Endothelial cell of umbilical vein (primary cell): ENCODE results near the gene GNMT. TPM values are rescaled to one million over a fixed set of nuclear protein-coding genes. Genes with fewer than 3 reads are reported as not detected.

Source experiments
- BruUV-seq: library from RNA; stranded (reverse); fragments of 400-500 nt; replicated peaks from 2 replicates; lab custom pipeline; 2021; lab: Mats Ljungman, UMichigan
- CTCF ChIA-PET: fragments of 300-600, 350-600 bp; sonication (Branson Sonifier 250); formaldehyde crosslinking; loops from one replicate; lab custom pipeline; 2021; ENCODE audit warnings: antibody characterized with exemption, inconsistent platforms; lab: Charles Lee
- POLR2A ChIA-PET: fragments of 300-600, 350-600 bp; sonication (Branson Sonifier 250); formaldehyde crosslinking; loops from one replicate; lab custom pipeline; 2021; ENCODE audit warnings: antibody characterized with exemption, inconsistent platforms; lab: Charles Lee
- DNase-seq: peaks from one replicate; pipeline ENCODE4 v3.0.0-alpha.2; 2011; ENCODE audit warnings: low read depth, low spot score
- FAIRE-seq: peaks from 2 replicates; lab custom pipeline; 2011; peaks lifted over from hg19 to GRCh38; lab: Jason Lieb, UNC
- H2AFZ ChIP-seq: 2 replicates; pipeline ENCODE4 v1.6.0; 2012; ENCODE audit warnings: low read depth, low read length, control low read depth, inconsistent platforms
- H3K27ac ChIP-seq: 2 replicates; pipeline ENCODE4 v1.5.1; 2011; ENCODE audit warnings: low read depth, mild to moderate bottlenecking, control low read depth, low read length, moderate library complexity; ENCODE audit not compliant: insufficient read depth
- H3K27me3 ChIP-seq, 2 experiments: 2 replicates each; pipeline versions ENCODE4 v1.6.0 to v1.6.1; 2011; ENCODE audit warnings: low read length in 2 of 2, mixed read lengths in 1 of 2; ENCODE audit not compliant: control insufficient read depth in 2 of 2, insufficient read depth in 2 of 2
- H3K36me3 ChIP-seq, 2 experiments: 2 replicates in 1 of 2; 3 replicates in 1 of 2; pipeline ENCODE4 v1.5.1; 2011; ENCODE audit warnings: low read length in 2 of 2, mild to moderate bottlenecking in 1 of 2, moderate library complexity in 1 of 2; ENCODE audit not compliant: control insufficient read depth in 2 of 2, insufficient read depth in 2 of 2; ENCODE audit errors: extremely low read depth in 1 of 2
- H3K4me1 ChIP-seq: 3 replicates; pipeline ENCODE4 v1.5.1; 2011; ENCODE audit warnings: mild to moderate bottlenecking, low read length; ENCODE audit not compliant: control insufficient read depth, insufficient read depth; ENCODE audit errors: extremely low read depth
- H3K4me2 ChIP-seq: 2 replicates; pipeline ENCODE4 v1.6.1; 2011; ENCODE audit warnings: low read length, control low read depth, mixed read lengths; ENCODE audit not compliant: insufficient read depth
- H3K4me3 ChIP-seq, 3 experiments: fragments of 200-600 bp in 1 of 3; sonication (generic), shearing (Covaris generic) in 1 of 3; replicated peaks in 1 of 3; 2 replicates each; pipeline ENCODE4 v1.5.1; 2011 to 2016; ENCODE audit warnings: control low read depth in 3 of 3, low read length in 3 of 3, mild to moderate bottlenecking in 2 of 3, inconsistent platforms in 1 of 3, low read depth in 1 of 3, moderate library complexity in 1 of 3; ENCODE audit not compliant: insufficient read depth in 1 of 3
- H3K79me2 ChIP-seq: 2 replicates; pipeline ENCODE4 v1.6.0; 2012; ENCODE audit warnings: low read length, inconsistent platforms; ENCODE audit not compliant: control insufficient read depth, insufficient read depth
- H3K9ac ChIP-seq: replicated peaks from 2 replicates; pipeline ENCODE3; 2011; ENCODE audit warnings: low read length, control low read depth; ENCODE audit not compliant: insufficient read depth; ENCODE audit errors: extremely low read depth
- H3K9me1 ChIP-seq: replicated peaks from 3 replicates; pipeline ENCODE4 v1.6.0; 2011; ENCODE audit warnings: mild to moderate bottlenecking, low read length; ENCODE audit not compliant: control insufficient read depth, insufficient read depth; ENCODE audit errors: extremely low read depth
- H3K9me3 ChIP-seq: replicated peaks from 2 replicates; pipeline ENCODE4 v1.5.1; 2012; ENCODE audit warnings: low read length, inconsistent platforms; ENCODE audit not compliant: control insufficient read depth, insufficient read depth
- H4K20me1 ChIP-seq: replicated peaks from 2 replicates; pipeline ENCODE3; 2011; ENCODE audit warnings: mild to moderate bottlenecking, low read length; ENCODE audit not compliant: control insufficient read depth, insufficient read depth; ENCODE audit errors: extremely low read depth
- EZH2 ChIP-seq: IDR thresholded peaks from 2 replicates; pipeline ENCODE4 v1.6.1; 2012; ENCODE audit warnings: borderline replicate concordance, low read depth, mild to moderate bottlenecking, moderate library complexity, low read length, inconsistent platforms; ENCODE audit not compliant: severe bottlenecking
- FOS ChIP-seq: IDR thresholded peaks from 2 replicates; pipeline ENCODE4 v1.6.1; 2011; ENCODE audit warnings: mild to moderate bottlenecking, low read length, moderate library complexity, borderline replicate concordance; ENCODE audit not compliant: insufficient read depth
- GATA2 ChIP-seq: IDR thresholded peaks from 2 replicates; pipeline ENCODE4 v1.7.0; 2011; ENCODE audit warnings: low read depth, mild to moderate bottlenecking, moderate library complexity, mixed read lengths, low read length; ENCODE audit not compliant: insufficient read length, insufficient read depth
- JUN ChIP-seq: IDR thresholded peaks from 2 replicates; pipeline ENCODE4 v1.6.1; 2011; ENCODE audit warnings: borderline replicate concordance, low read depth; ENCODE audit not compliant: insufficient read length, insufficient read depth
- MYC ChIP-seq: IDR thresholded peaks from one replicate; pipeline ENCODE4 v1.6.1; 2011; ENCODE audit warnings: mild to moderate bottlenecking, low read depth, low read length
- POLR2A ChIP-seq: IDR thresholded peaks from 2 replicates; pipeline ENCODE4 v1.6.1; 2012; ENCODE audit warnings: low read depth, mild to moderate bottlenecking, control low read depth, low read length
- POLR2AphosphoS5 ChIP-seq: IDR thresholded peaks from 2 replicates; pipeline ENCODE4 v1.6.1; 2012; ENCODE audit warnings: low read depth, mild to moderate bottlenecking, control low read depth, low read length, moderate library complexity; ENCODE audit not compliant: insufficient read depth
- dilution Hi-C: fragments of 300-500 bp; cut with MboI; formaldehyde crosslinking; loops from one replicate; pipeline ENCODE4 v1.15.0; 2019; ENCODE audit warnings: low sequenced_read_pairs; ENCODE audit not compliant: extremely low pct_ligation_motif_present
- intact Hi-C: fragments of 100-400 bp; cut with micrococcal nuclease; formaldehyde crosslinking; loops from one replicate; pipeline ENCODE4 v1.10.0; 2022
- polyA plus RNA-seq, 4 experiments: library from polyadenylated mRNA; depleted of rRNA in 3 of 4; stranded (reverse) in 3 of 4; unstranded in 1 of 4; fragments of >200 nt; gene quantifications; 2 replicates each; pipeline versions ENCODE4 v1.2.1 to v1.2.3, GENCODE V29; 2011 to 2012; ENCODE audit warnings: missing spikeins in 1 of 4
- total RNA-seq: library from RNA; stranded (reverse); gene quantifications from 2 replicates; pipeline ENCODE4 v1.2.3, GENCODE V29; 2021
- TF ChIP-seq, protein P1 (sequence below): IDR thresholded peaks from 2 replicates; pipeline ENCODE4 v1.6.1; 2011; ENCODE audit not compliant: insufficient read depth, insufficient read length
- TF ChIP-seq, protein P2 (sequence below), 2 donors: IDR thresholded peaks; 1 replicate in 1 of 2; 2 replicates in 1 of 2; pipeline ENCODE4 v1.5.1; 2011; ENCODE audit warnings: low read length in 2 of 2, mild to moderate bottlenecking in 2 of 2, moderate library complexity in 2 of 2, control low read depth in 1 of 2, inconsistent platforms in 1 of 2, low read depth in 1 of 2; ENCODE audit not compliant: insufficient read depth in 1 of 2; ENCODE audit errors: extremely low read depth in 1 of 2

Gene GNMT
- total and polyA plus RNA-seq, 2 donors (not counting 3 experiments of a cell fraction or from before 2014, with no cell fraction given), result 0.41 to 1.2 TPM

DNA sequence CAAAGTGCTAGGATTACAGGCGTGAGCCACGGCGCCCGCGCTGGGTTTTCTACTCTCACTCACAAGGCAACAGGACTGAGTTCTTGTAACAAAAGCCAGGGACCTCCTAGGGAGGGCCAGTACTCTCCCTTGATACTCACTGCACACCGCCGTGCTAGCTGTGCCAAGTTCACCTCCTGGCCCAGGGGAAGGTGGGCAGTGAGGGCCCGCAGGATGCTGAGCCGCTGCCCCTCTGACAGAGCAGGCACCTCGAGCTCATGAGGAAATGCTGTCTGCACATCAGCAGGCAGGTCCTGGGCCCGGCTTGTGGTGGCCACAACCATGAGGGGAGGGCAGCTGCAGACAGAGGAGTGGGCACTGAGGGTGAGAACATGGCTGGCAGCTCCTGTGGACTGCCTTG, 6.7 kb downstream of the GNMT start:
- FAIRE-seq, result no peak
- intact Hi-C loops, result no loop called here
- ChIA-PET POLR2A (no interaction called here), CTCF (no interaction called here)
- Histone ChIP-seq H3K4me2 (no peak overlapping the region), H3K79me2 (no peaks in the 10 kb centered on the region), H4K20me1 (no peaks in the 10 kb centered on the region), H3K4me1 (peaks cover 5% of the 10 kb centered on the region), H3K27me3 (no peaks in the 10 kb centered on the region), H3K36me3 (peaks cover 0 to 18% of the 10 kb centered on the region in 2 experiments), H3K9ac (no peak overlapping the region), H3K9me3 (no peaks in the 10 kb centered on the region), H3K4me3 (no peak overlapping the region), H3K9me1 (no peaks in the 10 kb centered on the region), H2AFZ (no peak overlapping the region), H3K27ac (no peak overlapping the region)
- no TSS peak for BruUV-seq
- DNase-seq, result no peak
- dilution Hi-C loops, result no loop called here
- TF ChIP-seq, protein P1, sequence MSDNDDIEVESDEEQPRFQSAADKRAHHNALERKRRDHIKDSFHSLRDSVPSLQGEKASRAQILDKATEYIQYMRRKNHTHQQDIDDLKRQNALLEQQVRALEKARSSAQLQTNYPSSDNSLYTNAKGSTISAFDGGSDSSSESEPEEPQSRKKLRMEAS, result no peak
- TF ChIP-seq POLR2A (no peak), GATA2 (no peak), JUN (no peak), MYC (no peak), POLR2AphosphoS5 (no peak), FOS (no peak), EZH2 (no peak)
- TF ChIP-seq, protein P2, sequence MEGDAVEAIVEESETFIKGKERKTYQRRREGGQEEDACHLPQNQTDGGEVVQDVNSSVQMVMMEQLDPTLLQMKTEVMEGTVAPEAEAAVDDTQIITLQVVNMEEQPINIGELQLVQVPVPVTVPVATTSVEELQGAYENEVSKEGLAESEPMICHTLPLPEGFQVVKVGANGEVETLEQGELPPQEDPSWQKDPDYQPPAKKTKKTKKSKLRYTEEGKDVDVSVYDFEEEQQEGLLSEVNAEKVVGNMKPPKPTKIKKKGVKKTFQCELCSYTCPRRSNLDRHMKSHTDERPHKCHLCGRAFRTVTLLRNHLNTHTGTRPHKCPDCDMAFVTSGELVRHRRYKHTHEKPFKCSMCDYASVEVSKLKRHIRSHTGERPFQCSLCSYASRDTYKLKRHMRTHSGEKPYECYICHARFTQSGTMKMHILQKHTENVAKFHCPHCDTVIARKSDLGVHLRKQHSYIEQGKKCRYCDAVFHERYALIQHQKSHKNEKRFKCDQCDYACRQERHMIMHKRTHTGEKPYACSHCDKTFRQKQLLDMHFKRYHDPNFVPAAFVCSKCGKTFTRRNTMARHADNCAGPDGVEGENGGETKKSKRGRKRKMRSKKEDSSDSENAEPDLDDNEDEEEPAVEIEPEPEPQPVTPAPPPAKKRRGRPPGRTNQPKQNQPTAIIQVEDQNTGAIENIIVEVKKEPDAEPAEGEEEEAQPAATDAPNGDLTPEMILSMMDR (IDR thresholded peaks at IDR 0.05; ENCODE audit: extremely low read depth in 1 of 2, insufficient read depth in 1 of 2, low read depth in 1 of 2, low read length in 2 of 2), result no peak
